ENCODE results near the gene CHN1.

CHN1 gene

GRCh38 chr2:174971868-174972781 lies 33.1 kb downstream of the CHN1 start:
- DNase-seq (ENCODE audit: low read depth in 2 of 2) = no peak

- no peak for DNase-seq (ENCODE audit: low read depth in 2 of 2)
These were observed 35.1 kb downstream of the CHN1 start for GRCh38 chr2:174970092-174970491.

- no peak for DNase-seq (ENCODE audit: low read depth in 2 of 2)
These were observed 36.0 kb downstream of the CHN1 start for GRCh38 chr2:174969091-174969734.

GRCh38 chr2:174967691-174968260 lies 37.4 kb downstream of the CHN1 start:
- no peak for DNase-seq (ENCODE audit: low read depth in 2 of 2)

GRCh38 chr2:174967086-174967485 lies 38.1 kb downstream of the CHN1 start:
- no peak for DNase-seq (ENCODE audit: low read depth in 2 of 2)

GRCh38 chr2:174965992-174966744 lies 39.0 kb downstream of the CHN1 start:
- no peak for DNase-seq (ENCODE audit: low read depth in 2 of 2)

GRCh38 chr2:174965551-174965950 lies 39.6 kb downstream of the CHN1 start:
- no peak for DNase-seq (ENCODE audit: low read depth in 2 of 2)

- DNase-seq (ENCODE audit: low read depth in 2 of 2) = no peak
These were observed 40.8 kb downstream of the CHN1 start for GRCh38 chr2:174964404-174964803.

- no peak for DNase-seq (ENCODE audit: low read depth in 2 of 2)
These were observed 41.5 kb downstream of the CHN1 start for GRCh38 chr2:174963437-174964400.

- no peak for DNase-seq (ENCODE audit: low read depth in 2 of 2)
These were observed 45.4 kb downstream of the CHN1 start for GRCh38 chr2:174959787-174960186.

GRCh38 chr2:174957050-174957449 lies 48.1 kb downstream of the CHN1 start:
- no peak for DNase-seq (ENCODE audit: low read depth in 2 of 2)

GRCh38 chr2:174952607-174953006 lies 52.6 kb downstream of the CHN1 start:
- no peak for DNase-seq (ENCODE audit: low read depth in 2 of 2)

GRCh38 chr2:174951745-174952144 lies 53.4 kb downstream of the CHN1 start:
- DNase-seq (ENCODE audit: low read depth in 2 of 2) = no peak

- DNase-seq (ENCODE audit: low read depth in 2 of 2) = no peak
These were observed 55.0 kb downstream of the CHN1 start for GRCh38 chr2:174949988-174950687.

- DNase-seq (ENCODE audit: low read depth in 2 of 2) = no peak
These were observed 59.5 kb downstream of the CHN1 start for GRCh38 chr2:174945601-174946260.

- DNase-seq (ENCODE audit: low read depth in 2 of 2) = no peak
These were observed 66.1 kb downstream of the CHN1 start for GRCh38 chr2:174939046-174939445.

GRCh38 chr2:174931724-174932123 lies 73.5 kb downstream of the CHN1 start:
- no peak for DNase-seq (ENCODE audit: low read depth in 2 of 2)

GRCh38 chr2:174929786-174930185 lies 75.4 kb downstream of the CHN1 start:
- no peak for DNase-seq (ENCODE audit: low read depth in 2 of 2)

GRCh38 chr2:174925046-174925784 lies 80.0 kb downstream of the CHN1 start:
- DNase-seq (ENCODE audit: low read depth in 2 of 2) = no peak
